ENCODE data around the gene MRPS24.

DNA sequence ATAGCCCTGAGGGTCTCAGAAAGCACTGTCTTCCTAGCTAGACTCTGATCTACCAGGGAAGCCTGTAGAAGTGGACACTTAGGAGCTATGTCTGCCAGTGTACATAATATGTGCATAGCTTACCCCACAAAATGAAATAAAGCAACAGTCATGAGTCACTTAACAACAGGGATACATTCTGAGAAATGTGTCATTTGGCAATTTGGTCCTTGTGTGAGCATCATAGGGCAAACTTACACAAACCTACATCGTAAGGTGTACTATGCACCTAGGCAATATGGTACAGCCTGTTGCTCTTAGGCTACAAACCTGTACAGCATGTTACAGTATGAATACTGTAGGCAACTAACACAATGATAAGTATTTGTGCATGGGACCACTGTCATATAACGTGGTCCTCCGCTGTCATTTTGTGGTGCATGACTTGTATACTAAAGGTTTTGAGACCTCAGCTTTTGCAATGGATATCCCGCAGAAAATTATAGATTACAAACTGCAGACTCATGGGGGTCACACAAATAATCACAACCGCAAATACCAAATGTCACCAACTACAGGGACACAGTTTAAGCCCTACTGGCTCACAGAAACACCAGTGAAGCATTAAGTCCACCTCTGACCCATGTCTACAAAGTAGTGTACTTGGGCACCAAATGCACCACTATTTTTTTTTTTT, 35.4 kb upstream of the MRPS24 start:
- TF ChIP-seq ZNF33A (CRISPR knock-in tag; IDR thresholded peaks at IDR 0.05; ENCODE audit: borderline replicate concordance): no peak
- TF ChIP-seq CTCF (CRISPR knock-in tag; IDR thresholded peaks at IDR 0.05): no peak
- no peak for TF ChIP-seq NKX3-1 (CRISPR knock-in tag; IDR thresholded peaks at IDR 0.05)
- no peak for TF ChIP-seq PBX3 (CRISPR knock-in tag; IDR thresholded peaks at IDR 0.05; ENCODE audit: borderline replicate concordance)
- TF ChIP-seq RELA (CRISPR knock-in tag; IDR thresholded peaks at IDR 0.05): no peak
- TF ChIP-seq PHF8 (CRISPR knock-in tag; IDR thresholded peaks at IDR 0.05): no peak
- TF ChIP-seq NBN (conservative IDR thresholded peaks at IDR 0.05): no peak
- no peak for TF ChIP-seq BRCA1 (CRISPR knock-in tag; IDR thresholded peaks at IDR 0.05)
- no peak for TF ChIP-seq TCF7 (IDR thresholded peaks at IDR 0.05; ENCODE audit: low read depth)
- no peak for TF ChIP-seq BRD4 (CRISPR knock-in tag; IDR thresholded peaks at IDR 0.05)
- TF ChIP-seq ZNF678 (CRISPR knock-in tag; IDR thresholded peaks at IDR 0.05): no peak
- TF ChIP-seq, protein P1, sequence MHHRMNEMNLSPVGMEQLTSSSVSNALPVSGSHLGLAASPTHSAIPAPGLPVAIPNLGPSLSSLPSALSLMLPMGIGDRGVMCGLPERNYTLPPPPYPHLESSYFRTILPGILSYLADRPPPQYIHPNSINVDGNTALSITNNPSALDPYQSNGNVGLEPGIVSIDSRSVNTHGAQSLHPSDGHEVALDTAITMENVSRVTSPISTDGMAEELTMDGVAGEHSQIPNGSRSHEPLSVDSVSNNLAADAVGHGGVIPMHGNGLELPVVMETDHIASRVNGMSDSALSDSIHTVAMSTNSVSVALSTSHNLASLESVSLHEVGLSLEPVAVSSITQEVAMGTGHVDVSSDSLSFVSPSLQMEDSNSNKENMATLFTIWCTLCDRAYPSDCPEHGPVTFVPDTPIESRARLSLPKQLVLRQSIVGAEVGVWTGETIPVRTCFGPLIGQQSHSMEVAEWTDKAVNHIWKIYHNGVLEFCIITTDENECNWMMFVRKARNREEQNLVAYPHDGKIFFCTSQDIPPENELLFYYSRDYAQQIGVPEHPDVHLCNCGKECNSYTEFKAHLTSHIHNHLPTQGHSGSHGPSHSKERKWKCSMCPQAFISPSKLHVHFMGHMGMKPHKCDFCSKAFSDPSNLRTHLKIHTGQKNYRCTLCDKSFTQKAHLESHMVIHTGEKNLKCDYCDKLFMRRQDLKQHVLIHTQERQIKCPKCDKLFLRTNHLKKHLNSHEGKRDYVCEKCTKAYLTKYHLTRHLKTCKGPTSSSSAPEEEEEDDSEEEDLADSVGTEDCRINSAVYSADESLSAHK (CRISPR knock-in tag; IDR thresholded peaks at IDR 0.05; ENCODE audit: borderline replicate concordance): no peak
- TF ChIP-seq ZNF800 (CRISPR knock-in tag; IDR thresholded peaks at IDR 0.05): no peak

Measured in HepG2 (cell line).